Fibroblast of the conjunctiva (primary cell): ENCODE results near the gene PRKX.
"Not testable (repeated sequence)": the region's sequence is repeated elsewhere in the genome, so short reads cannot be mapped to it uniquely, and the experiment has no call there.

Experiments
- DNase-seq: peaks from one replicate; pipeline ENCODE4 v3.0.0-alpha.2; 2010; ENCODE audit warnings: low read depth

The PRKX gene

GRCh38 chrX:3713225-3713936 lies at the start of gene PRKX:
Gene PRKX (minus strand): TSS chrX:3713649. CDS start chrX:3713253, 396 bp downstream.
- DNase-seq = no peak

DNA sequence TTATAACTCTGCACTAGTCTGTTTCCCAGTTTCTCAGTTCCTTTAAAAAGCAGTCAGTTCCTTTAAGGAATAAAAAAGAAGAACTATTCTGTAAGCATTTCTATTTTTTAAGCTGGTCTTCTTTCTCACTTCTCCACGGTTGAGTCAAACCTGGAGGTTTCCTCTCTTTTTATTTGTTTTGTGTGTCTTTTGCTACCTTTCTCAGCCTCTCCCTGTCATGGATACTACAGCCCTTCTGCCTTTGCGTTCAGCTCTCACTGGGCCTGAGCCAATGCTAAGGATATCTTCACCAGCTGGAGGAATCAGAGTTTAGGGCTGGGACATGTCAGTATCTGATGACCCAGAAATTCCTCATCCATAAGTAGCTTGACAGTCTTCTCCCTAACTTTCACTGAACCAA lies 49.7 kb upstream of the PRKX start:
- no peak for DNase-seq

GRCh38 chrX:3757510-3758025 lies 44.1 kb upstream of the PRKX start:
- DNase-seq = no peak

GRCh38 chrX:3748052-3748559 lies 34.7 kb upstream of the PRKX start:
- no peak for DNase-seq

GRCh38 chrX:3743801-3744439 lies 30.5 kb upstream of the PRKX start:
- DNase-seq = no peak

DNA sequence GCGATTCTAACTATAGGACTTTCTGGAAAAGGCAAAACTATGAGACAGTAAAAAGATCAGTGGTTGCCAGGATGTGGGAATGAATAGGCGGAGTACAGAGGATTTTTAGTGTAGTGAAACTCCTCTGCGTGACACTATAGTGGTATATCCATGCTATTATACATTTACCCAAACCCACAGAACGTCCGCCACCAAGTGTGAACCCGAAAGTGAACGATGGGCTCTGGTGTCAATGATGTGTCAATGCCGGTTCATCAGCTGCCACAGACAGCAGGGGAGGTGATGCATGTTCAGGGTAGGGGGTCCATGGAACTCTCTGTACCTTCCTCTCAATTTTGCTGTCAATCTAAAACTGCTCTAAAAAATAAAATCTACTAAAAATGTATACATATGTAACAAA lies 27.5 kb upstream of the PRKX start:
- not testable (repeated sequence) for DNase-seq

- DNase-seq = no peak
These were observed 25.1 kb upstream of the PRKX start for GRCh38 chrX:3738509-3738908.

- DNase-seq = not testable (repeated sequence)
These were observed 23.1 kb upstream of the PRKX start for GRCh38 chrX:3736536-3736935.

DNA sequence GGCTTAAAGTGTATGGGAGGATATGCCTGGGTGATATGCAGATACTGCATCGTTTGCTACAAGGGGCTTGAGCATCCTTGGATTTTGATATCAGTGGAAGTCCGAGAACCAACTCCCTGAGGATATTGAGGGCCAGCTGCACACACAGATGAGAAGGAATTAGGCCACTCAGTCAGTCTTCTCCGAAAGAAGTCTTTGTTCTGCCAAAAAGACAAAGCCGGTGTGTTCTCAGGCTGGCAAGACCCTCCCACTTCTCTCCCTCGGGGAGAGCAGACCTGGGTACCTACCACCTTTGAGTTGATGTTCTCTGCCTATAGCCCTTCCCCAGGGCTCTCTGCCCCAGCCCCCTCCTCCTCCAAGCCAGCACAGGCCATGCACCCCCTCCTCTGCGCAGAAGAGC lies 22.4 kb upstream of the PRKX start:
- DNase-seq = not testable (repeated sequence)

- not testable (repeated sequence) for DNase-seq
These were observed 21.0 kb upstream of the PRKX start for GRCh38 chrX:3734456-3734855.

DNA sequence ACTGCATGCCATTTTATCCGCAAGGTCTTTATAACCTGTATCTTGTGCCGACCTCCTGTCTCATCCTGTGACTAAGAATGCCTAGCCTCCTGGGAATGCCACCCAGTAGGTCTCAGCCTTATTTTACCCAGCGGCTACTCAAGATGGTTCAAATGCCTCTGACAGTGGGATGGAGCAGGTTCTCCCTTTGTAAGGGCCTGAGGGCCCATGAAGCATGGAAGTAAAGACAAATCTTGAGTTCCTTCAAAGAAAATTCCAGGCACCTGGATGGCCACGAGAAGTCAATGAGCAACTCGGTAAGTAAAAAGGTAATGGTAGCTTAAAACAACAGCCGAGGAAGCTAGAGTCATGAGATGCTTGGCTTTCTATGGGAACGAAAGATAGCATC lies 19.6 kb upstream of the PRKX start:
- DNase-seq = no peak

- DNase-seq = not testable (repeated sequence)
These were observed 19.0 kb upstream of the PRKX start for GRCh38 chrX:3732326-3733042.

DNA sequence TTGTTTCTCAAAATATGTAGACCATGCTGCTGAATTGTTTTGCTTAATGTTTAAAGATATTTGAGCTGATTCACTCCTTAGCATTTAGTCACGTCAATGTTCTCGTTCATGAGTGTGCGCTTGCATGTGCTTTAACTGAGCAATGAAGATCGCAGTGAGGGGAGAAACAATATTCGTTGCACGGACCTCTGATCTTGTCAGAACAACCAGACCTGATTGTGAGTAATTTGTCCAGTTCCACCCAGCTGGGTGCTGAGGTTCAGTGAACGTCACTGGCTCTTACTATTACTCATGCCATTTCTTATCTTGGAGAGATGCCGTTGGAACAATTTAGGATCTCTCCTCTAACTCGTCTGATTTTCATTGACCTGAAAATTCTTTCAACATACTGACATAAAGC lies 15.0 kb upstream of the PRKX start:
- no peak for DNase-seq

GRCh38 chrX:3723460-3723859 lies 10.0 kb upstream of the PRKX start:
- not testable (repeated sequence) for DNase-seq

GRCh38 chrX:3717742-3718420 lies 4.4 kb upstream of the PRKX start:
- no peak for DNase-seq

- no peak for DNase-seq
These were observed 2.5 kb upstream of the PRKX start for GRCh38 chrX:3715921-3716320.

GRCh38 chrX:3714706-3715479 lies 1.4 kb upstream of the PRKX start:
- not testable (repeated sequence) for DNase-seq

GRCh38 chrX:3713937-3714434 lies 537 bp upstream of the PRKX start:
- no peak for DNase-seq

DNA sequence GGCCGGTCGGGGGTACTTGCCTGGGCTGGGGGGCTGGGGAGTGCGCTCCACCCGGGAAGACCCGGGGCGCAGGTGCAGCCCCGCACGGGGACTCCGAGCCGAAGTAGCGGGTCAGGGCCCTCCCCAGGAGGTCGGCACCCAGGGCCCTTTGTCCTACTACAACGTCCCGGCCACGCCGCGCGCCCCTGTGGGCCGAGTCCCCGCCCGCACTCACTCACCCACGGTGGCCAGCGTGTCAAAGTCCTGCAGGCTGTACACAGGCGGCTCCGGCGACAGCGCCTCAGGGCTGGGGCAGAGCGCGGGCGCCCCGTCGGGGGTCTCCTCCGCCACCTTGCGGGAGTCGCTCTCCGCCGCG lies 602 bp downstream of the PRKX start:
- DNase-seq = no peak

GRCh38 chrX:3712051-3712869 lies 1.2 kb downstream of the PRKX start:
- no peak for DNase-seq
